Measurements from ENCODE around the gene SLCO4A1. TPM values are rescaled to one million over a fixed set of nuclear protein-coding genes. Genes with fewer than 3 reads are reported as not detected.

Gene SLCO4A1
- total RNA-seq, 1 experiment from 2014 or later: 48.8 TPM

DNA sequence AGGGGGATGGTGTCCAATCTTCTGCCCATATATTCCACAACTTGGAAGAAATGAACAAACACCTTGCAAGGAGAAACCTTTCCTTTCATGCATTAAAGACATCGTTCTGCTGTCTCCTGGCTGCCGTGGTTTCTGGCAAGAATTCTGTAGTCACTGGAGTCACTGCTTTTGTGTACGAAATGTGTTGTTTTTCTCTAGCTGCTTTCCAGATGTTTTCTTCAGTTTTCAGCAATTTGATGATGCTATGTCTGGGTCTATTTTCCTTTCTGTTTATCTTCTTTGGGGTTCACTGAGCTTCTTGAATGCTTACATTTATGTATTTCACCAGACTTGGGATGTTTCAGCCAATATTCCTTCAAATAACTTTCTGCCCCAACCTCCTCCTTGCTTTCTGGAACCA lies 40.6 kb upstream of the SLCO4A1 start:
- TF ChIP-seq EZH2 (IDR thresholded peaks at IDR 0.05; ENCODE audit: borderline replicate concordance, low read depth, low read length, poor library complexity, severe bottlenecking): no peak
- TF ChIP-seq, protein P1, sequence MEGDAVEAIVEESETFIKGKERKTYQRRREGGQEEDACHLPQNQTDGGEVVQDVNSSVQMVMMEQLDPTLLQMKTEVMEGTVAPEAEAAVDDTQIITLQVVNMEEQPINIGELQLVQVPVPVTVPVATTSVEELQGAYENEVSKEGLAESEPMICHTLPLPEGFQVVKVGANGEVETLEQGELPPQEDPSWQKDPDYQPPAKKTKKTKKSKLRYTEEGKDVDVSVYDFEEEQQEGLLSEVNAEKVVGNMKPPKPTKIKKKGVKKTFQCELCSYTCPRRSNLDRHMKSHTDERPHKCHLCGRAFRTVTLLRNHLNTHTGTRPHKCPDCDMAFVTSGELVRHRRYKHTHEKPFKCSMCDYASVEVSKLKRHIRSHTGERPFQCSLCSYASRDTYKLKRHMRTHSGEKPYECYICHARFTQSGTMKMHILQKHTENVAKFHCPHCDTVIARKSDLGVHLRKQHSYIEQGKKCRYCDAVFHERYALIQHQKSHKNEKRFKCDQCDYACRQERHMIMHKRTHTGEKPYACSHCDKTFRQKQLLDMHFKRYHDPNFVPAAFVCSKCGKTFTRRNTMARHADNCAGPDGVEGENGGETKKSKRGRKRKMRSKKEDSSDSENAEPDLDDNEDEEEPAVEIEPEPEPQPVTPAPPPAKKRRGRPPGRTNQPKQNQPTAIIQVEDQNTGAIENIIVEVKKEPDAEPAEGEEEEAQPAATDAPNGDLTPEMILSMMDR (conservative IDR thresholded peaks at IDR 0.05; ENCODE audit: low read depth, low read length): no peak
- POLR2A ChIA-PET (ENCODE audit: low non-redundant PET): no interaction called here
- Histone ChIP-seq H3K27ac (ENCODE audit: low read depth, low read length, poor library complexity, severe bottlenecking) (no peak overlapping the region), H3K36me3 (ENCODE audit: insufficient read depth, low read length, poor library complexity, severe bottlenecking) (no peaks in the 10 kb centered on the region), H3K4me3 (ENCODE audit: low read depth, low read length, poor library complexity, severe bottlenecking) (no peak overlapping the region), H3K9me3 (ENCODE audit: low read depth, low read length, poor library complexity, severe bottlenecking) (no peaks in the 10 kb centered on the region), H3K27me3 (replicated peaks; ENCODE audit: insufficient read depth, low read depth, low read length, poor library complexity) (no peaks in the 10 kb centered on the region), H3K4me1 (ENCODE audit: insufficient read depth, low read length, poor library complexity, severe bottlenecking) (peaks cover 18% of the 10 kb centered on the region)
- intact Hi-C loops (cut with micrococcal nuclease; ENCODE audit: unreplicated experiment): no loop called here
- no peak for DNase-seq (ENCODE audit: low spot score)
- no TSS peak for BruUV-seq (replicated peaks)
- CTCF ChIA-PET: no interaction called here

DNA sequence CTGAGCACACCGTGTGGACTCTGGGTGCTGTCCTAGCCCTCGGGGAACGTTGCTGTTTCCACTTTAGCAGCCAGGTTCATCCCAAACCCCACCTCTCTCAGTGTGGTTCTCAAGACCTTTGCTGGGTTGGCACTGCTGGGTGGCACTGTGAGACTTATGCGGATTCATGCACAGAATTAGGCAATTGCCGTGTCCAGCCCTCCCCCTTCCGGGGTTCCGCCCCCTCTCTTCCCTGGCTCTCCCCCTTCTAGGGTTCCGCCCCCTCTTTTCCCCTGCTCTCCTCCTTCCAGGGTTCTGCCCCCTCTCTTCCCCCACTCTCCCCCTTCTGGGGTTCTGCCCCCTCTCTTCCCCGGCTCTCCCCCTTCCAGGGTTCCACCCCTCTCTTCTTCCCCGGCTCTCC lies 39.8 kb upstream of the SLCO4A1 start:
- no peak overlapping the region for H3K27ac ChIP-seq (ENCODE audit: low read depth, low read length, poor library complexity, severe bottlenecking)
- TF ChIP-seq, protein P1 (conservative IDR thresholded peaks at IDR 0.05; ENCODE audit: low read depth, low read length): no peak
- TF ChIP-seq EZH2 (IDR thresholded peaks at IDR 0.05; ENCODE audit: borderline replicate concordance, low read depth, low read length, poor library complexity, severe bottlenecking): no peak
- ChIA-PET CTCF (no interaction called here), POLR2A (ENCODE audit: low non-redundant PET) (no interaction called here)
- no peaks in the 10 kb centered on the region for H3K27me3 ChIP-seq (replicated peaks; ENCODE audit: insufficient read depth, low read depth, low read length, poor library complexity)
- no TSS peak for BruUV-seq (replicated peaks)
- intact Hi-C loops (cut with micrococcal nuclease; ENCODE audit: unreplicated experiment): no loop called here
- H3K9me3 ChIP-seq (ENCODE audit: low read depth, low read length, poor library complexity, severe bottlenecking): no peaks in the 10 kb centered on the region
- peak; percentile 48 for DNase-seq (ENCODE audit: low spot score)
- no peaks in the 10 kb centered on the region for H3K36me3 ChIP-seq (ENCODE audit: insufficient read depth, low read length, poor library complexity, severe bottlenecking)
- peaks cover 18% of the 10 kb centered on the region for H3K4me1 ChIP-seq (ENCODE audit: insufficient read depth, low read length, poor library complexity, severe bottlenecking)
- peak overlapping the region; percentile 12 for H3K4me3 ChIP-seq (ENCODE audit: low read depth, low read length, poor library complexity, severe bottlenecking)

DNA sequence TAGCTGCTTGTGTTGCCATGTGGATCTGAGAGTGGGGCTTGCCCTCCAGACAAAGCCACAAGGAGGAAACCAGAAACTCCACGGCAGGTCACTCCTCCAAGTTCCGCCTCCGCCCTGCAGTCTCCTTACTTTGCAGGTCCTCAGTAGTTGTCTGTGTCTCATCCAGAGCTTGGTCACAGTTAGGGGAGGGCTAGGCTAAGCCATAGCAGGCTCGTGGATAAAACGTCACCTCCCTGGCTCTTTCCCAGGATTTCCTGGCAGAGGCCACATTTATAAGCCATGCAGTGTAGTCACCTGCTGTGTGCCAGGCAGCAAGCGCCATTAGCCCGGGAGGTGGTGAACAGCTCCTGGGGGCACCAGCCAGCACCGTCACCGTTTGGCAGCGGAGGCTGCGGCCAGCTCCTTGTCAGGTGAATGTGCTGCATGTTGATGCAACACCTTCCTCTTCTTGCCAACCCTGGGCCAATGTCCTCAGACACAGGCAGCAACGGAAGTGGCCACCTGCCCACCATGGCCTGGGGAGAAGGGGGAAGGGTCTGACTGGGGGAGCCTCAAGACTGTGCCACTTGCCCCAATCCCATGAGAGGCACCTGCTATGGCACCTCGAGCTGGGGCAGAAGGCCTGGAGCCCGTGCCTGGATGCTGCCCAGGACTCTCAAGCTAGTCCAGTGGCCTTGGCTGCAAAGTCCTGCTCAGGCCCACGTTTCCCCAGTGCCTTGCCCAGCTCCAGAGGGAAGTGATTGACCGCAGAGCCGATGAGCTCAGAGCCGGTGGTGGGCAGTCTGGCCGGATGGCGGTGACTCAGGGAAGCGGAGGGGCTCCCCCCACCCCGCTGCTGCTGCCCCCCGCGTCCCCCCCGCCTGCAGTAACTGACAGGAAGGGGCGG lies 39.0 kb upstream of the SLCO4A1 start:
- TF ChIP-seq, protein P1 (conservative IDR thresholded peaks at IDR 0.05; ENCODE audit: low read depth, low read length): no peak
- TF ChIP-seq EZH2 (IDR thresholded peaks at IDR 0.05; ENCODE audit: borderline replicate concordance, low read depth, low read length, poor library complexity, severe bottlenecking): no peak
- POLR2A ChIA-PET (ENCODE audit: low non-redundant PET): interaction anchor here (0.7 kb wide), 1 partner anchor 191 kb away, joined by 3 read pairs; no protein-coding TSS in a partner anchor
- intact Hi-C loops (cut with micrococcal nuclease; ENCODE audit: unreplicated experiment): no loop called here
- no peak overlapping the region for H3K27ac ChIP-seq (ENCODE audit: low read depth, low read length, poor library complexity, severe bottlenecking)
- no TSS peak for BruUV-seq (replicated peaks)
- H3K36me3 ChIP-seq (ENCODE audit: insufficient read depth, low read length, poor library complexity, severe bottlenecking): no peaks in the 10 kb centered on the region
- CTCF ChIA-PET: no interaction called here
- H3K27me3 ChIP-seq (replicated peaks; ENCODE audit: insufficient read depth, low read depth, low read length, poor library complexity): no peaks in the 10 kb centered on the region
- H3K9me3 ChIP-seq (ENCODE audit: low read depth, low read length, poor library complexity, severe bottlenecking): no peaks in the 10 kb centered on the region
- DNase-seq (ENCODE audit: low spot score): peak; percentile 63
- peaks cover 18% of the 10 kb centered on the region for H3K4me1 ChIP-seq (ENCODE audit: insufficient read depth, low read length, poor library complexity, severe bottlenecking)
- peak overlapping the region; percentile 12 for H3K4me3 ChIP-seq (ENCODE audit: low read depth, low read length, poor library complexity, severe bottlenecking)
